OCI-LY7 (cell line): ENCODE measurements around the gene NAPA. TPM values are rescaled to one million over a fixed set of nuclear protein-coding genes. Genes with fewer than 3 reads are reported as not detected.

Experiments
- BruUV-seq: library from RNA; stranded (reverse); fragments of 400-500 nt; replicated peaks from 2 replicates; lab custom pipeline; 2021; lab: Mats Ljungman, UMichigan
- CTCF ChIA-PET: fragments of 300-600 bp; sonication (Branson Sonifier 250); formaldehyde crosslinking; loops from one replicate; lab custom pipeline; 2022; ENCODE audit warnings: antibody characterized with exemption; ENCODE audit not compliant: unreplicated experiment; lab: Charles Lee
- POLR2A ChIA-PET: fragments of 300-600 bp; sonication (Branson Sonifier 250); formaldehyde crosslinking; loops from one replicate; lab custom pipeline; 2022; ENCODE audit warnings: antibody characterized with exemption; lab: Charles Lee
- DNase-seq: peaks from one replicate; pipeline ENCODE4 v3.0.0-alpha.2; 2015; ENCODE audit warnings: low spot score
- H2AFZ ChIP-seq: fragments of 200-600 bp; sonication (generic), shearing (Covaris generic); 2 replicates; pipeline ENCODE4 v1.6.1; 2014; ENCODE audit warnings: mild to moderate bottlenecking, antibody characterized with exemption, low read length, moderate library complexity
- H3K27ac ChIP-seq: fragments of 200-600 bp; sonication (generic); 2 replicates; pipeline ENCODE4 v1.5.1; 2014; ENCODE audit warnings: mixed run types, low read depth, mild to moderate bottlenecking, moderate library complexity, low read length, inconsistent platforms; ENCODE audit not compliant: poor library complexity, severe bottlenecking
- H3K36me3 ChIP-seq: fragments of 200-600 bp; sonication (generic); 2 replicates; pipeline ENCODE4 v1.6.1; 2014; ENCODE audit warnings: mild to moderate bottlenecking, antibody characterized with exemption, low read length, moderate library complexity, mixed read lengths; ENCODE audit not compliant: insufficient read depth
- H3K4me1 ChIP-seq: fragments of 200-600 bp; sonication (generic); 2 replicates; pipeline ENCODE4 v1.5.1; 2014; ENCODE audit warnings: mild to moderate bottlenecking, low read length; ENCODE audit not compliant: insufficient read depth, poor library complexity, severe bottlenecking
- H3K4me2 ChIP-seq: fragments of 200-600 bp; sonication (generic); 2 replicates; pipeline ENCODE4 v1.6.1; 2014; ENCODE audit warnings: mild to moderate bottlenecking, low read length
- H3K4me3 ChIP-seq: fragments of 200-600 bp; sonication (generic); 2 replicates; pipeline ENCODE4 v1.5.1; 2014; ENCODE audit warnings: mild to moderate bottlenecking, low read depth, low read length; ENCODE audit not compliant: poor library complexity, severe bottlenecking
- H3K79me2 ChIP-seq: fragments of 200-600 bp; sonication (generic); 2 replicates; pipeline ENCODE4 v1.6.1; 2016; ENCODE audit warnings: low read depth, mild to moderate bottlenecking, low read length, moderate library complexity, mixed read lengths; ENCODE audit not compliant: insufficient read depth
- H3K9me2 ChIP-seq: fragments of 200-600 bp; sonication (generic); 2 replicates; pipeline ENCODE4 v1.6.1; 2016; ENCODE audit warnings: mild to moderate bottlenecking, low read length, mixed read lengths; ENCODE audit not compliant: insufficient read depth
- H3K9me3 ChIP-seq: fragments of 200-600 bp; sonication (generic); 2 replicates; pipeline ENCODE4 v1.6.1; 2014; ENCODE audit warnings: mild to moderate bottlenecking, mixed run types, low read length, mixed read lengths
- H4K20me1 ChIP-seq: fragments of 200-600 bp; sonication (generic); 2 replicates; pipeline ENCODE4 v1.6.1; 2014; ENCODE audit warnings: mild to moderate bottlenecking, antibody characterized with exemption, low read length, moderate library complexity, mixed read lengths; ENCODE audit not compliant: insufficient read depth
- CTCF ChIP-seq: fragments of 200-600 bp; sonication (generic); conservative IDR thresholded peaks from 2 replicates; pipeline ENCODE4 v1.5.1; 2014; ENCODE audit warnings: mild to moderate bottlenecking, antibody characterized with exemption, low read length, moderate library complexity, mixed read lengths
- EZH2phosphoT487 ChIP-seq: fragments of 200-600 bp; sonication (generic); IDR thresholded peaks from 2 replicates; pipeline ENCODE4 v1.6.1; 2018; ENCODE audit warnings: low read depth, borderline replicate concordance, mild to moderate bottlenecking, mixed run types, antibody characterized with exemption, low read length, moderate library complexity, mixed read lengths
- intact Hi-C: fragments of 100-400 bp; cut with micrococcal nuclease; formaldehyde crosslinking; loops from one replicate; pipeline ENCODE4 v1.10.0; 2022; ENCODE audit not compliant: unreplicated experiment
- total RNA-seq, 2 experiments: library from RNA; depleted of rRNA in 1 of 2; stranded (reverse); fragments of >200 nt in 1 of 2; shearing (Covaris generic) in 1 of 2; gene quantifications; 2 replicates each; pipeline ENCODE4 v1.2.3, GENCODE V29; 2014 to 2022

Gene NAPA
- total RNA-seq, 2 experiments from 2014 or later, result 56.5 to 71.4 TPM

DNA sequence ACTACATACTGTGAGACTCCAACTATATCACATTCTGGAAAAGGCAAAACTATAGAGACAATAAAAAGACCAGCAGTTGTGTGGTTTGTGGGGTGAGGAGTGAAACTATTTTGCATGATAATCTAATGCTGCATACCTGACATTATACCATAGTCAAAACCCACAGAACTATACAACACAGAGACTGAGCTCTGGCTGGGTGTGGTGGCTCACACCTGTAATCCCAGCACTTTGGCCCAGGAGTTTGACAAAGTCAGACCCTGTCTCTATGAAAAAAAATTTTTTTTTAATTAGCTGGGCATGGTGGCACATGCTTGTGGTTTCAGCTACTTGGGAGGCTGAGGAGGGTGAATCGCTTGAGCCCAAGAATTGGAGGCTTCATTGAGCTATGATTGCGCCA, 46.1 kb upstream of the NAPA start:
- no peaks in the 10 kb centered on the region for H3K36me3 ChIP-seq
- intact Hi-C loops, result loop anchor here (2.0 kb wide), 1 partner anchor 78 kb away; no protein-coding TSS in a partner anchor
- H3K27ac ChIP-seq, result no peak overlapping the region
- no peaks in the 10 kb centered on the region for H3K9me3 ChIP-seq
- H3K79me2 ChIP-seq, result no peaks in the 10 kb centered on the region
- BruUV-seq, result no TSS peak
- no peak overlapping the region for H2AFZ ChIP-seq
- no peaks in the 10 kb centered on the region for H3K9me2 ChIP-seq
- no peak overlapping the region for H3K4me3 ChIP-seq
- H3K4me2 ChIP-seq, result no peak overlapping the region
- DNase-seq, result no peak
- H4K20me1 ChIP-seq, result no peaks in the 10 kb centered on the region
- peaks cover 7% of the 10 kb centered on the region for H3K4me1 ChIP-seq
- POLR2A ChIA-PET, result interaction anchor here (0.6 to 1.1 kb wide), 5 partner anchors 9 to 37 kb away, joined by 4 to 6 read pairs (median 4); no protein-coding TSS in a partner anchor
- CTCF ChIA-PET, result no interaction called here
- TF ChIP-seq EZH2phosphoT487 (no peak), CTCF (no peak)

DNA sequence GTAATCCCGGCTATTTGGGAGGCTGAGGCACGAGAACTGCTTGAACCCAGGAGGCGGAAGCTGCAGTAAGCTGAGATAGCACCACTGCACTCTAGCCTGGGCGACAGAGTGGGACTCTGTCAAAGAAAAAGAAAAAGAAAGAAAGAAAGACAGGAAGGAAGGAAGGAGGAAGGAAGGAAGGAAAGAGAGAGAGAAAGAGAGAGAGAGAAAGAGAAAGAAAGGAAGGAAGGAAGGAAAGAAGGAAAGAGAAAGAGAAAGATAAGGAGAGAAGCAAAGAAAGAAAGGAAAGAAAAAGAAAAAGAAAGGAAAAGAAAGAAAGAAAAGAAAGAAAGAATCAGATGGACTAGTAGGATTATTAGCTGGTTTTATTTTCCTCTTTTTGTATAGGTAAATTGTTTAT, 35.3 kb upstream of the NAPA start:
- Histone ChIP-seq H3K4me2 (no peak overlapping the region), H3K4me3 (no peak overlapping the region), H2AFZ (no peak overlapping the region), H3K9me3 (no peaks in the 10 kb centered on the region), H3K4me1 (no peaks in the 10 kb centered on the region), H3K36me3 (no peaks in the 10 kb centered on the region), H3K27ac (no peak overlapping the region), H3K9me2 (no peaks in the 10 kb centered on the region), H3K79me2 (no peaks in the 10 kb centered on the region), H4K20me1 (no peaks in the 10 kb centered on the region)
- no peak for DNase-seq
- TF ChIP-seq CTCF (no peak), EZH2phosphoT487 (no peak)
- no TSS peak for BruUV-seq
- ChIA-PET POLR2A (interaction anchor here (0.5 to 1.2 kb wide), 4 partner anchors 8 to 18 kb away, joined by 3 read pairs; no protein-coding TSS in a partner anchor), CTCF (no interaction called here)
- intact Hi-C loops, result no loop called here

GRCh38 chr19:47549261-47549862, 34.5 kb upstream of the NAPA start:
- H3K79me2 ChIP-seq, result no peaks in the 10 kb centered on the region
- no peak for DNase-seq
- no peaks in the 10 kb centered on the region for H3K36me3 ChIP-seq
- H3K27ac ChIP-seq, result no peak overlapping the region
- intact Hi-C loops, result no loop called here
- CTCF ChIA-PET, result no interaction called here
- H3K9me2 ChIP-seq, result no peaks in the 10 kb centered on the region
- no peak overlapping the region for H3K4me3 ChIP-seq
- H3K9me3 ChIP-seq, result no peaks in the 10 kb centered on the region
- peak overlapping the region; percentile 27; the same call in 1 of the 2 replicates for H2AFZ ChIP-seq
- H3K4me2 ChIP-seq, result no peak overlapping the region
- POLR2A ChIA-PET, result interaction anchor here (0.9 to 1.2 kb wide), 3 partner anchors 10 to 17 kb away, joined by 3 read pairs; no protein-coding TSS in a partner anchor
- no peaks in the 10 kb centered on the region for H3K4me1 ChIP-seq
- BruUV-seq, result no TSS peak
- TF ChIP-seq CTCF (no peak), EZH2phosphoT487 (no peak)
- H4K20me1 ChIP-seq, result no peaks in the 10 kb centered on the region
